NB4 (cell line): ENCODE results near the gene UBR2.

Source experiments
- CTCF ChIP-seq: IDR thresholded peaks from one replicate; pipeline ENCODE4 v1.5.1; 2012; ENCODE audit warnings: low read depth, low read length
- MAX ChIP-seq: IDR thresholded peaks from 2 replicates; pipeline ENCODE4 v1.6.1; 2011; ENCODE audit warnings: low read depth, low read length
- MYC ChIP-seq: IDR thresholded peaks from 2 replicates; pipeline ENCODE4 v1.6.1; 2011; ENCODE audit warnings: low read depth, low read length
- POLR2A ChIP-seq: IDR thresholded peaks from 2 replicates; pipeline ENCODE4 v1.6.1; 2011; ENCODE audit warnings: mild to moderate bottlenecking; ENCODE audit not compliant: insufficient read length; ENCODE audit errors: extremely low read depth

- no peak for TF ChIP-seq CTCF
- TF ChIP-seq POLR2A = no peak
- TF ChIP-seq MAX = no peak
- TF ChIP-seq MYC = no peak
These were observed 56.1 kb downstream of the UBR2 start for GRCh38 chr6:42619963-42620362.
